HepG2 (cell line): ENCODE measurements around the gene C11orf58. TPM values are rescaled to one million over a fixed set of nuclear protein-coding genes. Genes with fewer than 3 reads are reported as not detected.

ENCODE experiments used
- ATF4 ChIP-seq, 2 experiments: fragments of 450-650 bp in 1 of 2; sonication (generic) in 1 of 2; formaldehyde crosslinking; IDR thresholded peaks; 2 replicates each; pipeline versions ENCODE4 v1.5.0 to v1.8.0; 2020 to 2022; ENCODE audit warnings: mild to moderate bottlenecking in 1 of 2, missing genetic modification reagents in 1 of 2
- DNMT3B ChIP-seq: conservative IDR thresholded peaks from 2 replicates; pipeline ENCODE4 v1.6.1; 2016; ENCODE audit warnings: missing biosample characterization, control low read depth
- EEA1 ChIP-seq: sonication (generic); formaldehyde crosslinking; IDR thresholded peaks from 2 replicates; pipeline ENCODE4 v1.5.1; 2020; ENCODE audit warnings: mild to moderate bottlenecking, missing genetic modification reagents, borderline replicate concordance
- FOXK2 ChIP-seq: fragments of 450-650 bp; IDR thresholded peaks from 2 replicates; pipeline ENCODE4 v1.6.1; 2016
- GTF2F1 ChIP-seq: fragments of 150-350 bp; IDR thresholded peaks from 2 replicates; pipeline ENCODE4 v1.6.1; 2014; ENCODE audit warnings: low read length
- HNRNPL ChIP-seq: fragments of 200-400 bp; formaldehyde crosslinking; IDR thresholded peaks from 2 replicates; pipeline ENCODE4 v1.6.1; 2017; ENCODE audit warnings: mild to moderate bottlenecking, low read depth, low read length
- ISX ChIP-seq: sonication (generic); formaldehyde crosslinking; conservative IDR thresholded peaks from 2 replicates; pipeline ENCODE4 v1.5.0; 2020; ENCODE audit warnings: missing genetic modification reagents
- RXRB ChIP-seq: IDR thresholded peaks from 2 replicates; pipeline ENCODE4 v1.6.1; 2016; ENCODE audit warnings: borderline replicate concordance, missing genetic modification reagents, missing compliant biosample characterization
- SALL2 ChIP-seq: sonication (generic); formaldehyde crosslinking; IDR thresholded peaks from 2 replicates; pipeline ENCODE4 v1.8.1; 2023; ENCODE audit warnings: mild to moderate bottlenecking, missing genetic modification reagents, inconsistent platforms
- TCF12 ChIP-seq, 2 experiments: fragments of 450-650 bp in 1 of 2; sonication (generic) in 1 of 2; formaldehyde crosslinking in 1 of 2; IDR thresholded peaks; 2 replicates each; pipeline versions ENCODE4 v1.6.1 to v1.8.0; 2017 to 2022; ENCODE audit warnings: antibody characterized with exemption in 1 of 2, mild to moderate bottlenecking in 1 of 2, missing genetic modification reagents in 1 of 2, moderate library complexity in 1 of 2
- TGIF2 ChIP-seq: IDR thresholded peaks from 2 replicates; pipeline ENCODE4 v1.6.1; 2016; ENCODE audit warnings: control low read depth, missing compliant biosample characterization
- WIZ ChIP-seq: sonication (generic); formaldehyde crosslinking; IDR thresholded peaks from 2 replicates; pipeline ENCODE4 v1.5.1; 2020; ENCODE audit warnings: mild to moderate bottlenecking, missing genetic modification reagents
- ZNF138 ChIP-seq: sonication (generic); formaldehyde crosslinking; IDR thresholded peaks from 2 replicates; pipeline ENCODE4 v1.5.0; 2020; ENCODE audit warnings: mild to moderate bottlenecking, low read depth, missing genetic modification reagents
- ZNF256 ChIP-seq: sonication (generic); formaldehyde crosslinking; conservative IDR thresholded peaks from 2 replicates; pipeline ENCODE4 v1.4.0; 2020; ENCODE audit warnings: missing genetic modification reagents
- ZNF274 ChIP-seq: sonication (generic); formaldehyde crosslinking; IDR thresholded peaks from 2 replicates; pipeline ENCODE4 v1.5.1; 2020; ENCODE audit warnings: mild to moderate bottlenecking, missing genetic modification reagents
- ZNF335 ChIP-seq: sonication (generic); formaldehyde crosslinking; IDR thresholded peaks from 2 replicates; pipeline ENCODE4 v1.4.0; 2020; ENCODE audit warnings: missing genetic modification reagents
- ZNF431 ChIP-seq: sonication (generic); formaldehyde crosslinking; IDR thresholded peaks from 2 replicates; pipeline ENCODE4 v1.9.0; 2022; ENCODE audit warnings: missing genetic modification reagents, low read depth, mild to moderate bottlenecking, borderline replicate concordance
- ZNF543 ChIP-seq: sonication (generic); formaldehyde crosslinking; IDR thresholded peaks from 2 replicates; pipeline ENCODE4 v1.4.0; 2020; ENCODE audit warnings: mild to moderate bottlenecking, missing genetic modification reagents
- ZNF549 ChIP-seq: sonication (generic); formaldehyde crosslinking; IDR thresholded peaks from 2 replicates; pipeline ENCODE4 v1.5.0; 2020; ENCODE audit warnings: missing genetic modification reagents
- ZNF670 ChIP-seq: sonication (generic); formaldehyde crosslinking; IDR thresholded peaks from 2 replicates; pipeline ENCODE4 v1.8.0; 2022; ENCODE audit warnings: mild to moderate bottlenecking, missing genetic modification reagents, borderline replicate concordance
- ZNF678 ChIP-seq: sonication (generic); formaldehyde crosslinking; IDR thresholded peaks from 2 replicates; pipeline ENCODE4 v1.4.0; 2020; ENCODE audit warnings: mild to moderate bottlenecking, missing genetic modification reagents
- ZNF704 ChIP-seq: sonication (generic); formaldehyde crosslinking; IDR thresholded peaks from 2 replicates; pipeline ENCODE4 v1.8.1; 2023; ENCODE audit warnings: mild to moderate bottlenecking, inconsistent platforms, moderate library complexity, missing genetic modification reagents, borderline replicate concordance
- polyA plus RNA-seq, 8 experiments: library from polyadenylated mRNA; depleted of rRNA in 3 of 8; stranded (reverse) in 7 of 8; unstranded in 1 of 8; fragments of >200 nt; fragmentation: Illumina TruSeq in 4 of 8; extraction: Trizol in 4 of 8; gene quantifications; 2 replicates each; pipeline versions ENCODE4 v1.2.1 to v1.2.3, GENCODE V29; 2011 to 2016; ENCODE audit warnings: low read depth in 4 of 8, missing spikeins in 1 of 8, mixed read lengths in 1 of 8; ENCODE audit not compliant: insufficient read depth in 1 of 8
- total RNA-seq, 5 experiments: library from RNA; depleted of rRNA; stranded (reverse); fragments of >200 nt; fragmentation: Illumina TruSeq; extraction: Trizol; gene quantifications; 2 replicates each; pipeline ENCODE4 v1.2.3, GENCODE V29; 2016; ENCODE audit warnings: low read depth in 1 of 5
- TF ChIP-seq, protein P1 (sequence below): sonication (generic); formaldehyde crosslinking; IDR thresholded peaks from 2 replicates; pipeline ENCODE4 v1.4.0; 2020; ENCODE audit warnings: missing genetic modification reagents
- TF ChIP-seq, protein P2 (sequence below): sonication (generic); formaldehyde crosslinking; conservative IDR thresholded peaks from 2 replicates; pipeline ENCODE4 v1.5.0; 2020; ENCODE audit warnings: missing genetic modification reagents

C11orf58 gene
- total and polyA plus RNA-seq, 2 of the 13 experiments (the other 11 are each of a cell fraction or from before 2014, with no cell fraction given): 83.8 to 167 TPM

DNA sequence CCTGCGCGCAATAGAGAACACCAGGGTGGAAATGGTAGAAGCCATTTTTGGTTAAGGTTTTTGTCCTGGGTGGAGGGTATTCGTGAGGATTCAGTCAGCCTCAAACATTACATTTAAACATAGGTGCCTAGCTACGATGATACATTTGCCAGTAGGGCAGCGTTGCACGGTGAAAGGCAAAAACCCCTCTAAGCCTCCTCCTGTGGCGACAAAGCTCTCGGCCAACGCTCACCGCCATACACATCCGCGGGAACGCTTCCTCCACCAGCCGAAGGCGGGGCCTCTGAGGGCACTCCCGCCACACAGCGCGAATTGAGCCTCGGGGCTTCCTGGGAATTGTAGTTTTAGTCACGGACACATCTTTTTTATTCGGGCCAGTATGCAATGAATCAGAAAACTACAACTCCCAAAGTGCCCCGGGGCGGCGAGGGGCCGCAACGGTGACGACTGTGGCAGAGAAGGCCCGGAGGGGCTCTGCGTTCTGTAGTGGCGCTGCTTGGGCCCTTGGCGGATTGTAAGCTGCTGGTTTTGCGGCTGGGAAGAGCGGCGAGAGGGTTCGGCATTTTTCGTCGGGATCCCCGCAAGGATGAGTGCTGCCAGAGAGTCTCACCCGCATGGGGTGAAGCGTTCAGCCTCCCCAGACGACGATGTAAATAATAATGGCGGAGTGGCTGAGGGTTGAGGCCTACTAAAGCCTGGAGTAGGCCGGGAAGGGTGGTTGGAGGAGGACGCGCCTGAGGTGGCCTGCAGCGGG is at the start of gene C11orf58 (continued):
- no peak for TF ChIP-seq TCF12 (IDR thresholded peaks at IDR 0.05)
- peak; percentile 73; the same call in 1 of the 2 replicates for TF ChIP-seq TCF12 (CRISPR knock-in tag; IDR thresholded peaks at IDR 0.05)
- TF ChIP-seq ZNF670 (CRISPR knock-in tag): 0 out of 2 replicates have a peak, but pooled peaks have one; percentile 35
- TF ChIP-seq ISX (CRISPR knock-in tag): peak; percentile 94; the same call in 1 of the 2 replicates
- TF ChIP-seq ZNF549 (CRISPR knock-in tag): peak; percentile 66; the same call in 1 of the 2 replicates
- 0 out of 4 replicates have a peak, but pooled peaks of 1 of the 2 experiments have one; percentile 49 for TF ChIP-seq ATF4 (CRISPR knock-in tag; IDR thresholded peaks at IDR 0.05)
- peak; percentile 90; the same call in 1 of the 2 replicates for TF ChIP-seq ZNF704
- no peak; the same call in 1 of the 2 replicates for TF ChIP-seq RXRB (CRISPR knock-in tag)
- TF ChIP-seq ZNF431 (CRISPR knock-in tag): peak; percentile 70; the same call in 1 of the 2 replicates
- peak; percentile 37; the same call in 1 of the 2 replicates for TF ChIP-seq SALL2 (CRISPR knock-in tag)
- peak; percentile 85; the same call in 1 of the 2 replicates for TF ChIP-seq ZNF138
- TF ChIP-seq ZNF678 (CRISPR knock-in tag): peak; percentile 82; the same call in 1 of the 2 replicates
- peak; percentile 87 for TF ChIP-seq DNMT3B
- TF ChIP-seq TGIF2 (CRISPR knock-in tag): peak; percentile 62; the same call in 1 of the 2 replicates
- peak; percentile 77; the same call in 1 of the 2 replicates for TF ChIP-seq ZNF274
- 0 out of 2 replicates have a peak, but pooled peaks have one; percentile 70 for TF ChIP-seq GTF2F1
- 0 out of 2 replicates have a peak, but pooled peaks have one; percentile 85 for TF ChIP-seq EEA1 (CRISPR knock-in tag)
- TF ChIP-seq WIZ: 0 out of 2 replicates have a peak, but pooled peaks have one; percentile 59
- TF ChIP-seq ZNF256 (CRISPR knock-in tag): 0 out of 2 replicates have a peak, but pooled peaks have one; percentile 16
- peak; percentile 76 for TF ChIP-seq ZNF543 (CRISPR knock-in tag)
- TF ChIP-seq, protein P1, sequence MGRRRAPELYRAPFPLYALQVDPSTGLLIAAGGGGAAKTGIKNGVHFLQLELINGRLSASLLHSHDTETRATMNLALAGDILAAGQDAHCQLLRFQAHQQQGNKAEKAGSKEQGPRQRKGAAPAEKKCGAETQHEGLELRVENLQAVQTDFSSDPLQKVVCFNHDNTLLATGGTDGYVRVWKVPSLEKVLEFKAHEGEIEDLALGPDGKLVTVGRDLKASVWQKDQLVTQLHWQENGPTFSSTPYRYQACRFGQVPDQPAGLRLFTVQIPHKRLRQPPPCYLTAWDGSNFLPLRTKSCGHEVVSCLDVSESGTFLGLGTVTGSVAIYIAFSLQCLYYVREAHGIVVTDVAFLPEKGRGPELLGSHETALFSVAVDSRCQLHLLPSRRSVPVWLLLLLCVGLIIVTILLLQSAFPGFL (CRISPR knock-in tag): peak; percentile 60; the same call in 1 of the 2 replicates
- TF ChIP-seq, protein P2, sequence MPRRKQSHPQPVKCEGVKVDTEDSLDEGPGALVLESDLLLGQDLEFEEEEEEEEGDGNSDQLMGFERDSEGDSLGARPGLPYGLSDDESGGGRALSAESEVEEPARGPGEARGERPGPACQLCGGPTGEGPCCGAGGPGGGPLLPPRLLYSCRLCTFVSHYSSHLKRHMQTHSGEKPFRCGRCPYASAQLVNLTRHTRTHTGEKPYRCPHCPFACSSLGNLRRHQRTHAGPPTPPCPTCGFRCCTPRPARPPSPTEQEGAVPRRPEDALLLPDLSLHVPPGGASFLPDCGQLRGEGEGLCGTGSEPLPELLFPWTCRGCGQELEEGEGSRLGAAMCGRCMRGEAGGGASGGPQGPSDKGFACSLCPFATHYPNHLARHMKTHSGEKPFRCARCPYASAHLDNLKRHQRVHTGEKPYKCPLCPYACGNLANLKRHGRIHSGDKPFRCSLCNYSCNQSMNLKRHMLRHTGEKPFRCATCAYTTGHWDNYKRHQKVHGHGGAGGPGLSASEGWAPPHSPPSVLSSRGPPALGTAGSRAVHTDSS (CRISPR knock-in tag): 0 out of 2 replicates have a peak, but pooled peaks have one; percentile 2
- peak; percentile 73 for TF ChIP-seq ZNF335 (CRISPR knock-in tag)
- TF ChIP-seq FOXK2: no peak
- 0 out of 2 replicates have a peak, but pooled peaks have one; percentile 45 for TF ChIP-seq HNRNPL
